Kidney epithelial cell (primary cell): ENCODE measurements around the gene SPECC1. TPM values are rescaled to one million over a fixed set of nuclear protein-coding genes. Genes with fewer than 3 reads are reported as not detected.

Experiments used
- DNase-seq: peaks from one replicate; pipeline ENCODE4 v3.0.0-alpha.2; 2010; ENCODE audit warnings: low read depth
- H3K27me3 ChIP-seq: 2 replicates; pipeline ENCODE4 v1.6.0; 2011; ENCODE audit warnings: low read length; ENCODE audit not compliant: control insufficient read depth, insufficient read depth
- H3K36me3 ChIP-seq: 2 replicates; pipeline ENCODE4 v1.5.1; 2011; ENCODE audit warnings: low read length; ENCODE audit not compliant: control insufficient read depth, insufficient read depth
- H3K4me3 ChIP-seq: 2 replicates; pipeline ENCODE4 v1.5.1; 2011; ENCODE audit warnings: low read depth, mild to moderate bottlenecking, control low read depth, low read length
- CTCF ChIP-seq: IDR thresholded peaks from 2 replicates; pipeline ENCODE4 v1.5.1; 2011; ENCODE audit warnings: mild to moderate bottlenecking, moderate library complexity, low read length, control low read depth, inconsistent platforms; ENCODE audit not compliant: insufficient read depth, poor library complexity, severe bottlenecking
- total RNA-seq: library from RNA; depleted of rRNA; stranded (reverse); fragments of >200 nt; gene quantifications from 2 replicates; pipeline ENCODE4 v1.2.3, GENCODE V29; 2015

SPECC1 gene
- total RNA-seq, 1 donor from 2014 or later, result 62.3 TPM

- no peaks in the 10 kb centered on the region for H3K36me3 ChIP-seq
- no peaks in the 10 kb centered on the region for H3K27me3 ChIP-seq
- DNase-seq, result no peak
- no peak for TF ChIP-seq CTCF
- no peak overlapping the region for H3K4me3 ChIP-seq
Observed at GRCh38 chr17:20080513-20080912, 71.4 kb downstream of the SPECC1 start.

- no peaks in the 10 kb centered on the region for H3K27me3 ChIP-seq
- no peak for TF ChIP-seq CTCF
- no peak for DNase-seq
- H3K4me3 ChIP-seq, result no peak overlapping the region
- no peaks in the 10 kb centered on the region for H3K36me3 ChIP-seq
Observed at GRCh38 chr17:20083156-20083859, 74.1 kb downstream of the SPECC1 start.

- H3K4me3 ChIP-seq, result no peak overlapping the region
- DNase-seq, result no peak
- H3K36me3 ChIP-seq, result no peaks in the 10 kb centered on the region
- TF ChIP-seq CTCF, result no peak
- H3K27me3 ChIP-seq, result no peaks in the 10 kb centered on the region
Observed at GRCh38 chr17:20084621-20085282, 75.6 kb downstream of the SPECC1 start.

GRCh38 chr17:20085283-20085845 is 76.2 kb downstream of the SPECC1 start:
- Histone ChIP-seq H3K27me3 (no peaks in the 10 kb centered on the region), H3K4me3 (no peak overlapping the region), H3K36me3 (no peaks in the 10 kb centered on the region)
- no peak for DNase-seq
- no peak for TF ChIP-seq CTCF

GRCh38 chr17:20086416-20087076 is 77.4 kb downstream of the SPECC1 start:
- no peaks in the 10 kb centered on the region for H3K36me3 ChIP-seq
- no peak for TF ChIP-seq CTCF
- no peaks in the 10 kb centered on the region for H3K27me3 ChIP-seq
- no peak overlapping the region for H3K4me3 ChIP-seq
- DNase-seq, result no peak
